Measurements from ENCODE around the gene LEKR1. TPM values are rescaled to one million over a fixed set of nuclear protein-coding genes. Genes with fewer than 3 reads are reported as not detected.

The LEKR1 gene
- total RNA-seq, 1 donor from 2014 or later: 0.27 TPM

DNA sequence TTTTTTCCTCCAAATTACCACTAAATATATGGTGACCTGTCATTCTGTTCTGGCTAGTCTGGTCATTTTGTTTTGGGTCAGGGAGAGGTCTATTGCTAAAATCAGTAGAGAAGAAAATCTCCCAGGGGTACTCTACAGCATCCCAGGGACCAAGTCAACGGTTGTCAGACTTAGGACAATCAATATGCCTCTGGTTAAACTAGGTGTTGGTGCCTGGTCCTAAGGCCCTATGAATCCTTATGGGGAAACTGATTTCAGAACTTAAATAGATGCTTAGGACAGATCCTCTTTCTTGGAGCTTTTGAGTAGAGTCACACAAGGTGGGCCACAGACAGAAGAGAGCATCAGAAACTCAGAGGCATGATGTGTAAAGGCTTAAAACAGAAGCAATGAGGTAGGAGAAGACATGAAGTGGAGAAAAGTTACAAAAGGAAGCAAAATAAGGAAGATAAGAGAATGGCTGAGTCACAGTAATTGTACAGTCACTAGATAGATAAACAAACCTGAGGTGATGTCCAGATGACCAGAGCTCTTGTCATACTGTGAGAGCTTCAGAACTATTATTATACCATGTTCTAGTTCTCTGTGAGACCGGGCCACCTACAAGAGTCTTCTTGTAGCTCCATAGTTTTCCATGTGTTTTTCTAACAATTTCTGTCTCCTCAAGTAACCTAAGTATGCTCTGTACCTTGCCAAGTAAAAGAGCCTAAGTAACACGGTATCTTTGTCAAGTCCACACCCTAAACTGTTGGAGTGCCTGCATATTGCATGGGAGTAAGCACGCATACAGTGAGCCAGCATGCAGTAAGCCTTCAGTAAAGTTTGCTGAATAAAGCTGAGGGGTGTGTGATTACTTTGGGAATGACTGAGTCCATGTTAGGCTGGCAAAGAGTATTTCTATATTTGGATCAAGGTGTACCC, 44.6 kb upstream of the LEKR1 start:
- Mint-ChIP-seq H3K27ac (ENCODE audit: unreplicated experiment) (no peak overlapping the region), H3K36me3 (ENCODE audit: low read depth, unreplicated experiment) (no peaks in the 10 kb centered on the region), H3K27me3 (ENCODE audit: low read depth, unreplicated experiment) (no peaks in the 10 kb centered on the region), H3K4me1 (ENCODE audit: low read depth, unreplicated experiment) (peaks cover 19% of the 10 kb centered on the region), H3K9me3 (ENCODE audit: unreplicated experiment) (no peaks in the 10 kb centered on the region), H3K4me3 (ENCODE audit: unreplicated experiment) (no peak overlapping the region)
- FAIRE-seq (peak; percentile 89), DNase-seq (ENCODE audit: low read depth) (peak; percentile 70)
- Histone ChIP-seq H3K4me2 (ENCODE audit: low read length) (peak overlapping the region; percentile 34), H3K79me2 (ENCODE audit: insufficient read depth, low read length) (no peaks in the 10 kb centered on the region), H4K20me1 (ENCODE audit: insufficient read depth, low read length) (no peaks in the 10 kb centered on the region), H3K27me3 (ENCODE audit: insufficient read depth, low read length) (no peaks in the 10 kb centered on the region), H3K4me1 (ENCODE audit: insufficient read depth, low read length) (peaks cover 27% of the 10 kb centered on the region), H3K4me3 (ENCODE audit: insufficient read depth, low read depth, low read length) (no peak overlapping the region), H2AFZ (ENCODE audit: low read depth, low read length) (peak overlapping the region; percentile 5), H3K9me3 (ENCODE audit: insufficient read depth, low read depth, low read length) (no peaks in the 10 kb centered on the region), H3K27ac (ENCODE audit: low read depth, low read length) (peak overlapping the region; percentile 73), H3K36me3 (ENCODE audit: insufficient read depth, low read length) (no peaks in the 10 kb centered on the region), H3K9ac (ENCODE audit: low read length) (peak overlapping the region; percentile 25)
- TF ChIP-seq, protein P1, sequence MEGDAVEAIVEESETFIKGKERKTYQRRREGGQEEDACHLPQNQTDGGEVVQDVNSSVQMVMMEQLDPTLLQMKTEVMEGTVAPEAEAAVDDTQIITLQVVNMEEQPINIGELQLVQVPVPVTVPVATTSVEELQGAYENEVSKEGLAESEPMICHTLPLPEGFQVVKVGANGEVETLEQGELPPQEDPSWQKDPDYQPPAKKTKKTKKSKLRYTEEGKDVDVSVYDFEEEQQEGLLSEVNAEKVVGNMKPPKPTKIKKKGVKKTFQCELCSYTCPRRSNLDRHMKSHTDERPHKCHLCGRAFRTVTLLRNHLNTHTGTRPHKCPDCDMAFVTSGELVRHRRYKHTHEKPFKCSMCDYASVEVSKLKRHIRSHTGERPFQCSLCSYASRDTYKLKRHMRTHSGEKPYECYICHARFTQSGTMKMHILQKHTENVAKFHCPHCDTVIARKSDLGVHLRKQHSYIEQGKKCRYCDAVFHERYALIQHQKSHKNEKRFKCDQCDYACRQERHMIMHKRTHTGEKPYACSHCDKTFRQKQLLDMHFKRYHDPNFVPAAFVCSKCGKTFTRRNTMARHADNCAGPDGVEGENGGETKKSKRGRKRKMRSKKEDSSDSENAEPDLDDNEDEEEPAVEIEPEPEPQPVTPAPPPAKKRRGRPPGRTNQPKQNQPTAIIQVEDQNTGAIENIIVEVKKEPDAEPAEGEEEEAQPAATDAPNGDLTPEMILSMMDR (IDR thresholded peaks at IDR 0.05; ENCODE audit: insufficient read depth, low read depth, low read length): no peak
- TF ChIP-seq EZH2 (IDR thresholded peaks at IDR 0.05; ENCODE audit: insufficient read depth, low read length): no peak

DNA sequence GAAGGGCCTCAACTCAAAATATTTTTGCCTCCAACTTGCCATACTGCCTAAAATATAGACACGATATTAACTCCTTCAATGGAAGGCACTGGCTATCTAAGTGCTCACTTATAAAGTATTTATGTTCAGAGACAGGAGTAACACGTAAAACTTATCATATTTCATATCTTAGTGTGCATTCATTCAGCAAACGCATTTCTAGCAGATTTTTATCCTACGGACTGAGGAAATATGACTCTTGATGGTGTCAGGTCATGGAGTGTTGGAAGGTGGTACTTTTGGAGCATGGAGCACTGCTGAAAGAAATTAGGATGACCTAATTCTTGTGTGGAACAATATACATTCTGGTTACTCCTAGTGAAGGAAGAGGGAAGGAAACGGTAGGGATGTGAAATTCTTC, 43.8 kb upstream of the LEKR1 start:
- no peaks in the 10 kb centered on the region for H3K27me3 Mint-ChIP-seq (ENCODE audit: low read depth, unreplicated experiment)
- H3K9ac ChIP-seq (ENCODE audit: low read length): peak overlapping the region; percentile 25
- H3K9me3 ChIP-seq (ENCODE audit: insufficient read depth, low read depth, low read length): no peaks in the 10 kb centered on the region
- TF ChIP-seq EZH2 (IDR thresholded peaks at IDR 0.05; ENCODE audit: insufficient read depth, low read length): no peak
- peak overlapping the region; percentile 73 for H3K27ac ChIP-seq (ENCODE audit: low read depth, low read length)
- peaks cover 27% of the 10 kb centered on the region for H3K4me1 ChIP-seq (ENCODE audit: insufficient read depth, low read length)
- H3K27ac Mint-ChIP-seq (ENCODE audit: unreplicated experiment): no peak overlapping the region
- no peaks in the 10 kb centered on the region for H3K36me3 Mint-ChIP-seq (ENCODE audit: low read depth, unreplicated experiment)
- no peaks in the 10 kb centered on the region for H3K27me3 ChIP-seq (ENCODE audit: insufficient read depth, low read length)
- no peaks in the 10 kb centered on the region for H3K36me3 ChIP-seq (ENCODE audit: insufficient read depth, low read length)
- H3K4me1 Mint-ChIP-seq (ENCODE audit: low read depth, unreplicated experiment): peaks cover 23% of the 10 kb centered on the region
- H3K4me3 Mint-ChIP-seq (ENCODE audit: unreplicated experiment): no peak overlapping the region
- no peak for FAIRE-seq
- no peak overlapping the region for H2AFZ ChIP-seq (ENCODE audit: low read depth, low read length)
- H3K4me2 ChIP-seq (ENCODE audit: low read length): peak overlapping the region; percentile 34
- no peaks in the 10 kb centered on the region for H3K9me3 Mint-ChIP-seq (ENCODE audit: unreplicated experiment)
- no peaks in the 10 kb centered on the region for H4K20me1 ChIP-seq (ENCODE audit: insufficient read depth, low read length)
- DNase-seq (ENCODE audit: low read depth): no peak
- H3K79me2 ChIP-seq (ENCODE audit: insufficient read depth, low read length): no peaks in the 10 kb centered on the region
- H3K4me3 ChIP-seq (ENCODE audit: insufficient read depth, low read depth, low read length): no peak overlapping the region

DNA sequence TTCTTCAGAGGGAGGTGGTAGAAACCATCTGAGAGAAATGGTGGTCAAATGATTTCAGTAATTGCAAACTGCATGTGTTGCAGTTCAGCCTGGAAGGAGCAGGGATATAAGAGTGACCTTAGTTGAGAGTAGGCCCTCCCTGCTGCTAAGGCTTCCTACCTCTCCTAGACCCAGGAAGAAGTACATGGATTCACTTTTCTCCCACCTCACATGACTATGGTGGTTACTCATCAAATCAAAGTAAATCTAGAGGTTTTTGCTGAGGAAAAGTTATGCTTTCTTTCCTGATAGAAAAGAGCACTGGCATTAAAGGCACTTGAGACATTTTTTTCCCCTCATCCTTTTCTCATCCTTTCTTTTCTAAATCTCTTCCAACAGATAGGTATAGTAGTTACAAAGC, 43.2 kb upstream of the LEKR1 start:
- TF ChIP-seq, protein P1 (IDR thresholded peaks at IDR 0.05; ENCODE audit: insufficient read depth, low read depth, low read length): no peak
- no peak for TF ChIP-seq EZH2 (IDR thresholded peaks at IDR 0.05; ENCODE audit: insufficient read depth, low read length)
- H3K27me3 Mint-ChIP-seq (ENCODE audit: low read depth, unreplicated experiment): no peaks in the 10 kb centered on the region
- no peak overlapping the region for H3K4me3 Mint-ChIP-seq (ENCODE audit: unreplicated experiment)

More for the DNA sequence above, 43.2 kb upstream of the LEKR1 start:
- Histone ChIP-seq H3K9me3 (ENCODE audit: insufficient read depth, low read depth, low read length) (no peaks in the 10 kb centered on the region), H3K79me2 (ENCODE audit: insufficient read depth, low read length) (no peaks in the 10 kb centered on the region), H3K27ac (ENCODE audit: low read depth, low read length) (peak overlapping the region; percentile 73), H3K4me1 (ENCODE audit: insufficient read depth, low read length) (peaks cover 32% of the 10 kb centered on the region), H3K4me2 (ENCODE audit: low read length) (no peak overlapping the region), H3K36me3 (ENCODE audit: insufficient read depth, low read length) (no peaks in the 10 kb centered on the region), H4K20me1 (ENCODE audit: insufficient read depth, low read length) (no peaks in the 10 kb centered on the region), H2AFZ (ENCODE audit: low read depth, low read length) (no peak overlapping the region), H3K27me3 (ENCODE audit: insufficient read depth, low read length) (no peaks in the 10 kb centered on the region), H3K4me3 (ENCODE audit: insufficient read depth, low read depth, low read length) (no peak overlapping the region), H3K9ac (ENCODE audit: low read length) (no peak overlapping the region)
- DNase-seq (ENCODE audit: low read depth) (no peak), FAIRE-seq (no peak)
- Mint-ChIP-seq H3K27ac (ENCODE audit: unreplicated experiment) (no peak overlapping the region), H3K9me3 (ENCODE audit: unreplicated experiment) (no peaks in the 10 kb centered on the region), H3K4me1 (ENCODE audit: low read depth, unreplicated experiment) (peaks cover 29% of the 10 kb centered on the region), H3K36me3 (ENCODE audit: low read depth, unreplicated experiment) (no peaks in the 10 kb centered on the region)
